ENCODE measurements around the gene NCEH1.
"Not testable (repeated sequence)": the region's sequence is repeated elsewhere in the genome, so short reads cannot be mapped to it uniquely, and the experiment has no call there.

NCEH1 gene

DNA sequence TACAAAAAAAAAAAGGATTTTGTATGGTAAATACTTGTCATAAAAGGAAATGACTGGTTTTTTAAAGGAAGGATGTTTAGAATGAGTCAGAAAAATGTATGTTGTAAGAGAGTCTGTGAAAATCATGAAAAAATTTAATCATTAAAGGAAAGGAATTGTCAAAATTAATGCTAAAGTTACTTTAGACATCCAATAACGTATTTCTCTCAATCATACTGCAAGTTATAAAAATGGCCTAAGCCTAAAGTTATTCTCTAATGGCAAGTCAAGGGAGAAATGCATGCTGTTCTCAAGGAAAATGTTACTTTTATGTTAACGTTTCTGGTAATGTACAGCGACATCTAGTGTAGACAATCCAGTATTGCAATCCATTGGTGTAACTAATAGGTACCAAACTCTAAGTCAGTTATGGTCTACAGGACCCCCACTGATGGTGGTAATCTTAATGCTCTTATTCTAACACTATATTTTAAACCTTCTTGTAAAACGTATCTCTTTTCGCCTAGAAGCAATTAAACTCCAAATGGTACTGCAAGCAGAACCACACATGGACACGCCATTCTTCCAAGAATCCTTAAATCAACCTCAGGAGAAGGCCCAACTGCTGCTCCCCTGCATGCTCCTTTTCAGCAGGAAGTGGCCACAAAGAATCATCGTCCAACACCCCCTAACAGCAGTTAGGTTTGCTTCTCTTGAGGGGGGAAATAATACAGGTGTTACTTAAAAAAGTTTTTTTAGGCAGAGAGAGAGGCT, 35.2 kb downstream of the NCEH1 start:
- Histone ChIP-seq H3K27ac (peak overlapping the region in 3 of 11 experiments; percentile 11 to 64 (median 58); a peak in 5 of 22 replicates), H3K4me1 (peaks cover 8 to 47% (median 19%) of the 10 kb centered on the region in 10 experiments; a peak in 18 of 20 replicates), H3K36me3 (0 out of 22 replicates have a peak, but pooled peaks cover 0 to 4% (median 0%) of the 10 kb centered on the region in 11 experiments), H3K4me2 (peak overlapping the region in 3 of 11 experiments; percentile 13 to 51 (median 27); a peak in 5 of 22 replicates), H3K9me3 (replicated peaks in 1 of 11) (peaks cover 0 to 12% (median 2%) of the 10 kb centered on the region in 11 experiments; a peak in 3 of 22 replicates), H3K4me3 (no peak overlapping the region), H4K20me1 (peaks cover 0 to 5% (median 0%) of the 10 kb centered on the region in 11 experiments; a peak in 2 of 22 replicates), H3K9ac (no peak overlapping the region), H3K27me3 (no peaks in the 10 kb centered on the region)
- TF ChIP-seq Cebpa-rat (IDR thresholded peaks at IDR 0.05): no peak

DNA sequence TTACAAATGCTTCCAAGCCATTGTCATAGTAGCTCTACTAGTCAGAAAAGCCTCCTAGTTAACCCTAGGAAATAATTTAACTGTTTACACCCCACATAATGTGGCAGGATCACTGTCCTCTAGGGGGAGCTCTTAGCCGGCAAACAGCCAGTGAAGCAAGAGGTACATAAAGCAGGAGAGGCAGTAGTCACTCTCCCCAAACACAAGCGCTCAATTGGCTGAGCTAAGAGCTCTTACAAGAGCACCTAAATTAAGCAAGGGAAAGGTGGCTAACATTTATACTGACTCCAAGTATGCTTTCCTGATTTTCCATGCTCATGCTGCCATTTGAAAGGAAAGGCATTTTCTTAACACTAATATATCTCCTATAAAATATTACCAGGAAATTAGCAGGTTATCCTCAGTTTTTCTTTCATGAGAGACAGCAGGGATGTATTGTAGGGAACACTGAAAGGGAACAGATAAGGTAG, 37.6 kb downstream of the NCEH1 start:
- H3K4me2 ChIP-seq: peak overlapping the region in 1 of 11 experiments; percentile 23; a peak in 1 of 22 replicates
- no peak overlapping the region for H3K9ac ChIP-seq
- H3K4me3 ChIP-seq: no peak overlapping the region
- peaks cover 0 to 5% (median 0%) of the 10 kb centered on the region in 11 experiments; a peak in 2 of 22 replicates for H4K20me1 ChIP-seq
- peaks cover 0 to 2% (median 0%) of the 10 kb centered on the region in 11 experiments; a peak in 3 of 22 replicates for H3K9me3 ChIP-seq (replicated peaks in 1 of 11)
- peaks cover 8 to 49% (median 19%) of the 10 kb centered on the region in 10 experiments; a peak in 18 of 20 replicates for H3K4me1 ChIP-seq
- no peaks in the 10 kb centered on the region for H3K36me3 ChIP-seq
- no peak for TF ChIP-seq Cebpa-rat (IDR thresholded peaks at IDR 0.05)
- no peaks in the 10 kb centered on the region for H3K27me3 ChIP-seq
- H3K27ac ChIP-seq: 0 out of 22 replicates have a peak overlapping the region, but pooled peaks of 2 of the 11 experiments have one; percentile 1 to 13

DNA sequence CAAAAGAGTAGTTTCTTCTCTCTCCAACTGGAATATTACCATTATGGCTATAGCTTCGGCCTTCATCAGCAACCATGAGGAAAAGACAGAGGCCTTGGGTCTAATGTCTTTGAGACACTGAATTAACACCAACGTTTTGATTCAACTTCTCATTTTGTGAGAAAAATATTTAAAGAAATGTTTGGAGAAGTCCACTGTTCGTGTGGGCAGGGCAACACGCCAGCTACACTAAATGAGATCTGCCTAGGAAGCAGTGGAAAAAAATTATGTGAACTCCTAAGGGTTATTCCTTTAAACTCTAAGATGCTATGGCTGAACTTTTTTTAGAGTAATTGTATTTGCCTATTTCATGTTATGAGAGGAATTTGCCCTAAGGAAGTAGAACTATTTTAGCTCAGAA, 41.8 kb downstream of the NCEH1 start:
- Histone ChIP-seq H3K9me3 (replicated peaks in 1 of 11) (peaks cover 0 to 19% (median 12%) of the 10 kb centered on the region in 11 experiments; a peak in 17 of 22 replicates), H3K9ac (no peak overlapping the region), H3K27me3 (no peaks in the 10 kb centered on the region), H3K4me2 (peak overlapping the region in 2 of 11 experiments; percentile 34 to 35; a peak in 3 of 22 replicates), H4K20me1 (peaks cover 0 to 5% (median 0%) of the 10 kb centered on the region in 11 experiments; a peak in 2 of 22 replicates), H3K4me1 (peaks cover 5 to 24% (median 6%) of the 10 kb centered on the region in 10 experiments; a peak in 17 of 20 replicates), H3K36me3 (peaks cover 0 to 3% (median 0%) of the 10 kb centered on the region in 11 experiments; a peak in 1 of 22 replicates), H3K27ac (no peak overlapping the region), H3K4me3 (no peak overlapping the region)
- no peak for TF ChIP-seq Cebpa-rat (IDR thresholded peaks at IDR 0.05)

DNA sequence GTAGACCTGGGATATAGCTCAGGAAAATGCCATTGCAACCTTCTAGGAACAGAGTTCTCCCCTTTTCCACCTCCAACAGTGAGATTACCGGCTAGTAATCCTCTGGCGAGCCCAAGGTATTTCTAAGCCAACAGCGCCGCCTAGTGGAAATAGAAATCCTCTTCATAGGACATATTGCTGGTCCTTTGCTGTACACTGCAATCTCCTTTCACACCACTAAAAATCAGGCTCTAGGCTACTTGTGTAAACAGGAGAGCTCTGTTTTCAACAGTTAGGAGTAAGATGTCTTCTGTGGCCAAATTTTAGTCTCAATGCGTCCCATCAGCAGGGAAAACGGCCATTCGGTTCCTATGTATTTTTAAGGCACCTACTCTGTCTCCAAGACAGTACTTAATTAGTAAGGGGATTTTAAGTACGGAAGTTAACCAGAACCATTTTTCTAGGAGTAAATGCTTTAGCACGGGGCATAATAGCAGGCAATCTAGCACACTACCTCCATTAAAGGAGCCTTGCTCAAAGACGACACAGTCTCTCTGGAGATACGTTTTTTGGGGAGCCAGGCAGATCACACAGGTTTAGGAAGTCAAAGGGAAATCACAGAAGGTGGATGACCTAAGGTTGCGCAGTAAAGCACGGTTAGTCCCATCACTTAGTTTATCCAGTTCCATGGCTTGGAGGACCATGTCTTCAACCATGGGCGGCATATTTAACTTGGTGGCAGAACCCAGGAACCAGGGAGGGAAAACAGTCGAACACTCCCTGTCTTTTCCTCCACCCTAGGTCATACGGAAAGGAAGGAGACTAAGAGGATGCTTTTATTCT, 43.8 kb downstream of the NCEH1 start:
- Histone ChIP-seq H3K27ac (no peak overlapping the region), H3K9ac (no peak overlapping the region), H3K4me3 (no peak overlapping the region), H3K36me3 (peaks cover 0 to 3% (median 0%) of the 10 kb centered on the region in 11 experiments; a peak in 1 of 22 replicates), H3K27me3 (no peaks in the 10 kb centered on the region), H3K9me3 (replicated peaks in 1 of 11) (peaks cover 0 to 19% (median 12%) of the 10 kb centered on the region in 11 experiments; a peak in 17 of 22 replicates), H3K4me1 (peaks cover 0 to 24% (median 0%) of the 10 kb centered on the region in 10 experiments; a peak in 5 of 20 replicates), H4K20me1 (no peaks in the 10 kb centered on the region; a peak in 1 of 22 replicates), H3K4me2 (peak overlapping the region in 1 of 11 experiments; percentile 4; a peak in 1 of 22 replicates)
- no peak for TF ChIP-seq Cebpa-rat (IDR thresholded peaks at IDR 0.05)

DNA sequence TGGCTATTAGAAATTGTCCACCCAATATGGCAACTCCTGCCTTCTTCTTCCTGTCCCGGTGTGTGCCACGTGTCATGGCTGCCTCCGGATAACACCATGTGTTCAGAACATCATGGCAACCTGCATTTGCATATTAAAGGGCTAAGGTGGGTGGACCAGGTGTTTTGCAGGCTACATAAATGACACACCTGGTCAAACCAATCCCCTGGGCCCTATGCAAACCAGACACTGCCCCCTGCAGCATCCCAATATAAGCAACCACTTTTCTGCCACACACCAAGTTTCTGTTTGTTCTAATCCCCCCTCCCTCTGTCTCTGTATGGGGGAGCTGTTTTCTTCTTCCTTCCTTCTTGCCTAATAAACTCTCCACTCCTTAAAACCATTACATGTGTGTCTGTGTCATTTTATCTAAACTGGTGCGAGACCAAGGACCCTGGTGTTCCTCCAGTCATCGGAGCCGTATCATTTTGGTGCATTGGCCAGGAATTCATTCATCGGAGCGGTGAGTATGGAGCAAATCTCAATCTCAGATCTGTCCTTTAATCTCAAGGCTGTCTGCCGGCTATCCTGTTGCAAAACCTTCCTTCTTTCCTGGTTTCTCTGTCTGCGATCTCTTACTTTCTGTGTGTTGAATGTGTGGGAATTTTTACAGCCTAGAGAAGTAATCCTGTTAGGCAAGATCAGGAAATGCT, 44.5 kb downstream of the NCEH1 start:
- Histone ChIP-seq H3K27me3 (no peaks in the 10 kb centered on the region), H3K27ac (no peak overlapping the region; a peak in 1 of 22 replicates), H3K9ac (no peak overlapping the region), H3K4me1 (peaks cover 0 to 24% (median 0%) of the 10 kb centered on the region in 10 experiments; a peak in 5 of 20 replicates), H3K9me3 (replicated peaks in 1 of 11) (peaks cover 0 to 19% (median 12%) of the 10 kb centered on the region in 11 experiments; a peak in 18 of 22 replicates), H3K4me3 (no peak overlapping the region), H4K20me1 (no peaks in the 10 kb centered on the region), H3K4me2 (peak overlapping the region in 2 of 11 experiments; percentile 4 to 7; a peak in 2 of 22 replicates), H3K36me3 (peaks cover 0 to 3% (median 0%) of the 10 kb centered on the region in 11 experiments; a peak in 1 of 22 replicates)
- TF ChIP-seq Cebpa-rat (IDR thresholded peaks at IDR 0.05): no peak

DNA sequence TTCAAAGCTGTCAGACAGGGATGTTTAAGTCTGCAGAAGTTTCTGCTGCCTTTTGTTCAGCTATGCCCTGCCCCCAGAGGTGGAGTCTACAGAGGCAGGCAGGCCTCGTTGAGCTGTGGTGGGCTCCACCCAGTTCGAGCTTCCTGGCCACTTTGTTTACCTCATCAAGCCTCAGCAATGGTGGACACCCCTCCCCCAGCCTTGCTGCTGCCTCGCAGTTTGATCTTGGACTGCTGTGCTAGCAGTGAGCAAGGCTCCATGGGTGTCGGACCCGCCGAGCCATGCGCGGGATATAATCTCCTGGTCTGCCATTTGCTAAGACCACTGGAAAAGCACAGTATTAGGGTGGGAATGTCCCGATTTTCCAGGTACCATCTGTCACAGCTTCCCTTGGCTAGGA, 45.4 kb downstream of the NCEH1 start:
- H3K9me3 ChIP-seq (replicated peaks in 1 of 11): peaks cover 0 to 19% (median 12%) of the 10 kb centered on the region in 11 experiments; a peak in 19 of 22 replicates
- H3K4me1 ChIP-seq: peaks cover 0 to 24% (median 0%) of the 10 kb centered on the region in 10 experiments; a peak in 5 of 20 replicates
- H4K20me1 ChIP-seq, H3K27ac ChIP-seq, H3K36me3 ChIP-seq, H3K4me3 ChIP-seq, H3K27me3 ChIP-seq, H3K9ac ChIP-seq: not testable (repeated sequence)
- H3K4me2 ChIP-seq: peak overlapping the region in 2 of 11 experiments; percentile 7 to 19; a peak in 1 of 22 replicates

DNA sequence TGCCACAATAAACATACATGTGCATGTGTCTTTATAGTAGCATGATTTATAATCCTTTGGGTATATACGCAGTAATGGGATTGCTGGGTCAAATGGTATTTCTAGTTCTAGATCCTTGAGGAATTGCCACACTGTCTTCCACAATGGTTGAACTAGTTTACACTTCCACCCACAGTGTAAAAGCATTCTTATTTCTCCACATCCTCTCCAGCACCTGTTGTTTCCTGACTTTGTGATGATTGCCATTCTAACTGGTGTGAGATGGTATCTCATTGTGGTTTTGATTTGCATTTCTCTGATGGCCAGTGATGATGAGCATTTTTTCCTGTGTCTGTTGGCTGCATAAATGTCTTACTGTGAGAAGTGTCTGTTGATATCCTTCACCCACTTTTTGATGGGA, 50.4 kb downstream of the NCEH1 start:
- H4K20me1 ChIP-seq, H3K36me3 ChIP-seq, H3K4me2 ChIP-seq, H3K4me3 ChIP-seq, H3K4me1 ChIP-seq, H3K27me3 ChIP-seq, H3K27ac ChIP-seq, H3K9ac ChIP-seq: not testable (repeated sequence)
- H3K9me3 ChIP-seq (replicated peaks in 1 of 11): peaks cover 0 to 13% (median 4%) of the 10 kb centered on the region in 11 experiments; a peak in 7 of 22 replicates

Measured in BLaER1 treated with 17β-estradiol and CSF1 and Interleukin-3, amounts not matched to agents 10 nM and 100 nM (cell line).